ENCODE measurements around the gene GCAT. TPM values are rescaled to one million over a fixed set of nuclear protein-coding genes. Genes with fewer than 3 reads are reported as not detected.
A peak's percentile ranks its signal among the peaks of the same experiment; 100 is the strongest.

GCAT gene
- total and polyA plus RNA-seq, 9 of the 15 experiments (the other 6 are each of a cell fraction or from before 2014, with no cell fraction given), result 1.9 to 69.9 (median 26.4) TPM

- Histone ChIP-seq H3K79me2 (ENCODE audit: control insufficient read depth, insufficient read depth, low read length) (no peaks in the 10 kb centered on the region), H3K4me2 (ENCODE audit: insufficient read depth, low read length) (no peak overlapping the region), H3K9me3 (replicated peaks; ENCODE audit: control insufficient read depth, insufficient read depth, low read depth, low read length) (no peaks in the 10 kb centered on the region), H3K4me1 (replicated peaks in 1 of 2; ENCODE audit: control insufficient read depth in 2 of 2, insufficient read depth in 2 of 2, low read length in 2 of 2) (peaks cover 0 to 4% of the 10 kb centered on the region in 2 experiments; a peak in 2 of 5 replicates), H3K36me3 (ENCODE audit: control insufficient read depth, insufficient read depth, low read length) (no peaks in the 10 kb centered on the region), H2AFZ (ENCODE audit: low read depth, low read length) (no peak overlapping the region), H4K20me1 (replicated peaks; ENCODE audit: control insufficient read depth, insufficient read depth, low read length) (no peaks in the 10 kb centered on the region), H3K9me1 (ENCODE audit: control insufficient read depth, insufficient read depth, low read length) (no peaks in the 10 kb centered on the region), H3K27ac (ENCODE audit: extremely low read depth, low read depth, low read length) (no peak overlapping the region), H3K9ac (ENCODE audit: insufficient read depth in 1 of 2, low read depth in 2 of 2, low read length in 2 of 2) (no peak overlapping the region), H3K4me3 (no peak overlapping the region), H3K27me3 (ENCODE audit: control insufficient read depth in 2 of 2, insufficient read depth in 2 of 2, low read length in 2 of 2) (no peaks in the 10 kb centered on the region)
- DNase-seq (ENCODE audit: extremely low read depth in 1 of 4, low spot score in 3 of 4) (no peak), ATAC-seq (no peak), FAIRE-seq (no peak)
- CTCF ChIA-PET (ENCODE audit: low intra/inter-chr PET ratio), result no interaction called here
- in situ Hi-C loops (cut with MboI), result no loop called here
- POLR2A ChIA-PET, result interaction anchor here (1.9 kb wide), 1 partner anchor 10 kb away, joined by 6 read pairs; no protein-coding TSS in a partner anchor
- intact Hi-C loops (cut with micrococcal nuclease), result no loop called here
- TF ChIP-seq ESRRA (IDR thresholded peaks at IDR 0.05; ENCODE audit: borderline replicate concordance, low read depth) (peak; percentile 60; the same call in 1 of the 2 replicates), ZNF311 (CRISPR knock-in tag; IDR thresholded peaks at IDR 0.05) (no peak), ZBTB17 (CRISPR knock-in tag; IDR thresholded peaks at IDR 0.05) (no peak)
- WGBS (ENCODE audit: insufficient coverage, low coverage, missing lambda C conversion rate), result 27% methylated on average over 4 of the region's 4 CpGs
- BruUV-seq (replicated peaks), result no TSS peak
Measured at GRCh38 chr22:37771081-37771480, 36.7 kb upstream of the GCAT start.

- no peaks in the 10 kb centered on the region for H3K79me2 ChIP-seq (ENCODE audit: control insufficient read depth, insufficient read depth, low read length)
- H3K9ac ChIP-seq (ENCODE audit: insufficient read depth in 1 of 2, low read depth in 2 of 2, low read length in 2 of 2), result no peak overlapping the region
- H4K20me1 ChIP-seq (replicated peaks; ENCODE audit: control insufficient read depth, insufficient read depth, low read length), result no peaks in the 10 kb centered on the region
- no peak overlapping the region for H3K4me3 ChIP-seq
- H3K36me3 ChIP-seq (ENCODE audit: control insufficient read depth, insufficient read depth, low read length), result no peaks in the 10 kb centered on the region
- WGBS (ENCODE audit: insufficient coverage, low coverage, missing lambda C conversion rate), result 49% methylated on average over 10 of the region's 17 CpGs
- H3K27me3 ChIP-seq (ENCODE audit: control insufficient read depth in 2 of 2, insufficient read depth in 2 of 2, low read length in 2 of 2), result no peaks in the 10 kb centered on the region
- CTCF ChIA-PET (ENCODE audit: low intra/inter-chr PET ratio), result no interaction called here
- H3K4me1 ChIP-seq (replicated peaks in 1 of 2; ENCODE audit: control insufficient read depth in 2 of 2, insufficient read depth in 2 of 2, low read length in 2 of 2), result peaks cover 0 to 7% of the 10 kb centered on the region in 2 experiments; a peak in 3 of 5 replicates
- H3K27ac ChIP-seq (ENCODE audit: extremely low read depth, low read depth, low read length), result no peak overlapping the region
- POLR2A ChIA-PET, result interaction anchor here (1.9 kb wide), 1 partner anchor 11 kb away, joined by 6 read pairs; no protein-coding TSS in a partner anchor
- H2AFZ ChIP-seq (ENCODE audit: low read depth, low read length), result no peak overlapping the region
- in situ Hi-C loops (cut with MboI), result no loop called here
- no peak for TF ChIP-seq CTCFL (IDR thresholded peaks at IDR 0.05; ENCODE audit: borderline replicate concordance, insufficient read depth, low read depth, low read length, poor library complexity, severe bottlenecking)
- no peak for TF ChIP-seq RBM34 (IDR thresholded peaks at IDR 0.05; ENCODE audit: borderline replicate concordance, insufficient read depth, low read length)
- peak; percentile 41; the same call in 1 of the 2 replicates for TF ChIP-seq SPI1 (IDR thresholded peaks at IDR 0.05; ENCODE audit: borderline replicate concordance, low read depth, low read length)
- TF ChIP-seq ARID3A (IDR thresholded peaks at IDR 0.05; ENCODE audit: borderline replicate concordance, low read depth, low read length), result no peak
- no peak overlapping the region for H3K4me2 ChIP-seq (ENCODE audit: insufficient read depth, low read length)
- ATAC-seq (no peak), DNase-seq (ENCODE audit: extremely low read depth in 1 of 4, low spot score in 3 of 4) (no peak), FAIRE-seq (no peak)
- intact Hi-C loops (cut with micrococcal nuclease), result no loop called here
- BruUV-seq (replicated peaks), result no TSS peak
- H3K9me1 ChIP-seq (ENCODE audit: control insufficient read depth, insufficient read depth, low read length), result no peaks in the 10 kb centered on the region
- H3K9me3 ChIP-seq (replicated peaks; ENCODE audit: control insufficient read depth, insufficient read depth, low read depth, low read length), result no peaks in the 10 kb centered on the region
Measured at GRCh38 chr22:37771702-37772427, 35.9 kb upstream of the GCAT start.
